NCI-H69 (cell line): Measurements from ENCODE around the gene ZNF835.
"Not testable (repeated sequence)": the region's sequence is repeated elsewhere in the genome, so short reads cannot be mapped to it uniquely, and the experiment has no call there.

Source experiments
- DNase-seq: peaks from one replicate; lab custom pipeline; 2025; lab: John Stamatoyannopoulos, UW

The ZNF835 gene

GRCh38 chr19:56671613-56671994 lies at the start of gene ZNF835:
TSS of gene ZNF835 (minus strand) at chr19:56671757. CDS start at chr19:56665198, 6,559 bp downstream.
- no peak for DNase-seq

GRCh38 chr19:56720281-56720680 lies 48.7 kb upstream of the ZNF835 start:
- DNase-seq: peak; percentile 45

GRCh38 chr19:56718231-56718630 lies 46.7 kb upstream of the ZNF835 start:
- no peak for DNase-seq

- peak; percentile 35 for DNase-seq
Observed at GRCh38 chr19:56712611-56713276, 41.2 kb upstream of the ZNF835 start.

- no peak for DNase-seq
Observed at GRCh38 chr19:56710437-56710836, 38.9 kb upstream of the ZNF835 start.

- no peak for DNase-seq
Observed at GRCh38 chr19:56707821-56708220, 36.3 kb upstream of the ZNF835 start.

GRCh38 chr19:56705939-56706338 lies 34.4 kb upstream of the ZNF835 start:
- DNase-seq: no peak

GRCh38 chr19:56701895-56702294 lies 30.3 kb upstream of the ZNF835 start:
- DNase-seq: no peak

- no peak for DNase-seq
Observed at GRCh38 chr19:56699552-56699951, 28.0 kb upstream of the ZNF835 start.

- DNase-seq: no peak
Observed at GRCh38 chr19:56692206-56692895, 20.8 kb upstream of the ZNF835 start.

- no peak for DNase-seq
Observed at GRCh38 chr19:56690670-56691069, 19.1 kb upstream of the ZNF835 start.

- no peak for DNase-seq
Observed at GRCh38 chr19:56689198-56689597, 17.6 kb upstream of the ZNF835 start.

GRCh38 chr19:56687031-56687430 lies 15.5 kb upstream of the ZNF835 start:
- DNase-seq: no peak

GRCh38 chr19:56683116-56683515 lies 11.6 kb upstream of the ZNF835 start:
- DNase-seq: no peak

- peak; percentile 24 for DNase-seq
Observed at GRCh38 chr19:56681702-56682101, 10.1 kb upstream of the ZNF835 start.

GRCh38 chr19:56678205-56678604 lies 6.6 kb upstream of the ZNF835 start:
- no peak for DNase-seq

- not testable (repeated sequence) for DNase-seq
Observed at GRCh38 chr19:56672610-56673009, 1.1 kb upstream of the ZNF835 start.

- DNase-seq: no peak
Observed at GRCh38 chr19:56670961-56671612, 470 bp downstream of the ZNF835 start.

- no peak for DNase-seq
Observed at GRCh38 chr19:56670401-56670960, 1.1 kb downstream of the ZNF835 start.

- DNase-seq: no peak
Observed at GRCh38 chr19:56668676-56669075, 2.9 kb downstream of the ZNF835 start.

- DNase-seq: no peak
Observed at GRCh38 chr19:56667311-56667870, 4.2 kb downstream of the ZNF835 start.

- DNase-seq: no peak
Observed at GRCh38 chr19:56664511-56664910, 7.0 kb downstream of the ZNF835 start.
